GM11168 (cell line): Measurements from ENCODE around the gene ZNF584.

Experiments
- in situ Hi-C: fragments of 300-500 bp; cut with MboI; formaldehyde crosslinking; loops from one replicate; pipeline ENCODE4 v1.12.0; 2022; ENCODE audit warnings: low sequenced_read_pairs; ENCODE audit not compliant: unreplicated experiment

Gene ZNF584

GRCh38 chr19:58453743-58454142 lies 45.3 kb downstream of the ZNF584 start:
- in situ Hi-C loops: no loop called here

- in situ Hi-C loops: no loop called here
Observed at GRCh38 chr19:58455306-58455705, 46.9 kb downstream of the ZNF584 start.

GRCh38 chr19:58456111-58456510 lies 47.7 kb downstream of the ZNF584 start:
- in situ Hi-C loops: no loop called here

GRCh38 chr19:58460039-58460438 lies 51.6 kb downstream of the ZNF584 start:
- in situ Hi-C loops: no loop called here

GRCh38 chr19:58466089-58466759 lies 57.8 kb downstream of the ZNF584 start:
- in situ Hi-C loops: no loop called here

GRCh38 chr19:58466760-58467589 lies 58.5 kb downstream of the ZNF584 start, which contains the start of gene ZNF324:
Gene ZNF324, plus strand, starts transcription at chr19:58467080. Its CDS starts 2,106 bp downstream, at chr19:58469186.
- in situ Hi-C loops: no loop called here
